Neural crest cell (in vitro differentiated cells): ENCODE results near the gene SLC12A1. TPM values are rescaled to one million over a fixed set of nuclear protein-coding genes. Genes with fewer than 3 reads are reported as not detected.

ENCODE experiments used
- DNase-seq: peaks from one replicate; pipeline ENCODE4 v3.0.0; 2021; ENCODE audit warnings: low read depth, mixed read lengths, low spot score
- H3K27ac Mint-ChIP-seq: one replicate; pipeline ENCODE4 v1.8.0; 2021; ENCODE audit warnings: mild to moderate bottlenecking, mixed read lengths; ENCODE audit not compliant: unreplicated experiment
- H3K27me3 Mint-ChIP-seq: 2 replicates; pipeline ENCODE4 v1.8.0; 2021; ENCODE audit warnings: low read depth, mild to moderate bottlenecking, mixed read lengths
- H3K36me3 Mint-ChIP-seq: 2 replicates; pipeline ENCODE4 v1.8.0; 2021; ENCODE audit warnings: low read depth, mild to moderate bottlenecking, mixed read lengths
- H3K4me1 Mint-ChIP-seq: 2 replicates; pipeline ENCODE4 v1.8.0; 2021; ENCODE audit warnings: mixed read lengths
- H3K4me3 Mint-ChIP-seq: one replicate; pipeline ENCODE4 v1.8.0; 2021; ENCODE audit warnings: mild to moderate bottlenecking, mixed read lengths
- H3K9me3 Mint-ChIP-seq: 2 replicates; pipeline ENCODE4 v1.8.0; 2021; ENCODE audit warnings: mixed read lengths
- CTCF ChIP-seq: fragments of 200-600 bp; sonication (generic); conservative IDR thresholded peaks from 2 replicates; pipeline ENCODE4 v1.5.0; 2021; ENCODE audit warnings: antibody characterized with exemption, mild to moderate bottlenecking
- total RNA-seq: library from RNA; stranded (reverse); gene quantifications from 2 replicates; pipeline ENCODE4 v1.2.1, GENCODE V29; 2021

SLC12A1 gene
- total RNA-seq, 1 donor from 2014 or later = 0.16 TPM

- TF ChIP-seq CTCF = no peak
- DNase-seq = no peak
- no peaks in the 10 kb centered on the region for H3K36me3 Mint-ChIP-seq
- H3K27me3 Mint-ChIP-seq = peaks cover 10% of the 10 kb centered on the region
- no peak overlapping the region for H3K27ac Mint-ChIP-seq
- H3K9me3 Mint-ChIP-seq = no peaks in the 10 kb centered on the region
- H3K4me3 Mint-ChIP-seq = no peak overlapping the region
- no peaks in the 10 kb centered on the region for H3K4me1 Mint-ChIP-seq
Measured at GRCh38 chr15:48221261-48221660, 15.2 kb downstream of the SLC12A1 start.

- H3K4me3 Mint-ChIP-seq = no peak overlapping the region
- H3K27ac Mint-ChIP-seq = no peak overlapping the region
- H3K27me3 Mint-ChIP-seq = peaks cover 10% of the 10 kb centered on the region
- H3K4me1 Mint-ChIP-seq = no peaks in the 10 kb centered on the region
- DNase-seq = no peak
- no peak for TF ChIP-seq CTCF
- H3K9me3 Mint-ChIP-seq = no peaks in the 10 kb centered on the region
- no peaks in the 10 kb centered on the region for H3K36me3 Mint-ChIP-seq
Measured at GRCh38 chr15:48221885-48222284, 15.8 kb downstream of the SLC12A1 start.

GRCh38 chr15:48222627-48223026 lies 16.5 kb downstream of the SLC12A1 start:
- no peaks in the 10 kb centered on the region for H3K4me1 Mint-ChIP-seq
- no peak for TF ChIP-seq CTCF
- no peaks in the 10 kb centered on the region for H3K36me3 Mint-ChIP-seq
- no peak overlapping the region for H3K4me3 Mint-ChIP-seq
- H3K9me3 Mint-ChIP-seq = peaks cover under 1% of the 10 kb centered on the region
- DNase-seq = no peak
- H3K27me3 Mint-ChIP-seq = peaks cover 10% of the 10 kb centered on the region
- H3K27ac Mint-ChIP-seq = no peak overlapping the region

- Mint-ChIP-seq H3K9me3 (peaks cover 3% of the 10 kb centered on the region), H3K4me3 (no peak overlapping the region), H3K27me3 (peaks cover 10% of the 10 kb centered on the region), H3K4me1 (no peaks in the 10 kb centered on the region), H3K36me3 (no peaks in the 10 kb centered on the region), H3K27ac (no peak overlapping the region)
- no peak for TF ChIP-seq CTCF
- DNase-seq = no peak
Measured at GRCh38 chr15:48225771-48226170, 19.7 kb downstream of the SLC12A1 start.

- no peak for TF ChIP-seq CTCF
- no peak for DNase-seq
- H3K36me3 Mint-ChIP-seq = no peaks in the 10 kb centered on the region
- no peaks in the 10 kb centered on the region for H3K4me1 Mint-ChIP-seq
- H3K4me3 Mint-ChIP-seq = no peak overlapping the region
- peaks cover 3% of the 10 kb centered on the region for H3K9me3 Mint-ChIP-seq
- H3K27me3 Mint-ChIP-seq = peaks cover 6% of the 10 kb centered on the region
- no peak overlapping the region for H3K27ac Mint-ChIP-seq
Measured at GRCh38 chr15:48230498-48230897, 24.4 kb downstream of the SLC12A1 start.

- Mint-ChIP-seq H3K27me3 (peaks cover 6% of the 10 kb centered on the region), H3K36me3 (no peaks in the 10 kb centered on the region), H3K4me3 (no peak overlapping the region), H3K27ac (no peak overlapping the region), H3K4me1 (no peaks in the 10 kb centered on the region), H3K9me3 (no peaks in the 10 kb centered on the region)
- no peak for TF ChIP-seq CTCF
- DNase-seq = no peak
Measured at GRCh38 chr15:48233246-48233645, 27.1 kb downstream of the SLC12A1 start.
